Tibial nerve (tissue), 4 donors: ENCODE measurements around the gene LRSAM1. TPM values are rescaled to one million over a fixed set of nuclear protein-coding genes. Genes with fewer than 3 reads are reported as not detected.

Experiments
- DNase-seq, 2 donors: peaks; one replicate each; pipeline ENCODE4 v3.0.0-alpha.2; 2019; ENCODE audit warnings: low spot score in 2 of 2
- H3K27ac ChIP-seq, 4 donors: fragments of 200-600 bp; sonication (generic) in 3 of 4; one replicate each; pipeline ENCODE4 v1.5.1; 2017 to 2019; ENCODE audit warnings: mild to moderate bottlenecking in 1 of 4
- H3K27me3 ChIP-seq, 2 donors: fragments of 200-600 bp; sonication (generic) in 1 of 2; one replicate each; pipeline versions ENCODE4 v1.5.1 to v1.6.0; 2017 to 2019
- H3K36me3 ChIP-seq, 3 donors: fragments of 200-600 bp; sonication (generic); one replicate each; pipeline ENCODE4 v1.5.1; 2018 to 2019
- H3K4me1 ChIP-seq, 4 donors: fragments of 200-600 bp; sonication (generic) in 3 of 4; one replicate each; pipeline ENCODE4 v1.5.1; 2017 to 2019
- H3K4me3 ChIP-seq, 4 donors: fragments of 200-600 bp; sonication (generic) in 3 of 4; one replicate each; pipeline ENCODE4 v1.5.1; 2017 to 2019; ENCODE audit warnings: mild to moderate bottlenecking in 1 of 4, moderate library complexity in 1 of 4
- H3K9me3 ChIP-seq, 4 donors: fragments of 200-600 bp; sonication (generic) in 3 of 4; one replicate each; pipeline ENCODE4 v1.5.1; 2017 to 2019
- EP300 ChIP-seq, 2 donors: sonication (generic); formaldehyde crosslinking; IDR thresholded peaks; one replicate each; pipeline ENCODE4 v1.6.1; 2017; ENCODE audit warnings: antibody characterized with exemption in 2 of 2, mild to moderate bottlenecking in 1 of 2
- POLR2A ChIP-seq, 2 donors: fragments of 450-650 bp; IDR thresholded peaks; one replicate each; pipeline ENCODE4 v1.6.1; 2017; ENCODE audit warnings: antibody characterized with exemption in 2 of 2, mild to moderate bottlenecking in 2 of 2, moderate library complexity in 2 of 2
- WGBS, 2 donors: methylation state at CpG; one replicate each; pipeline ENCODE4 v1.1.5; 2018; 5-methylcytosine and 5-hydroxymethylcytosine counted together
- total RNA-seq, 4 donors: library from RNA; depleted of rRNA; stranded (reverse); fragments of >200 nt; gene quantifications; one replicate each; pipeline ENCODE4 v1.1.0, GENCODE V29; 2016
- TF ChIP-seq, protein P1 (sequence below), 5 experiments: fragments of 200-600 bp in 3 of 5; fragments of 450-650 bp in 2 of 5; sonication (generic) in 3 of 5; IDR thresholded peaks; one replicate each; pipeline ENCODE4 v1.5.1; 2016 to 2019; ENCODE audit warnings: antibody characterized with exemption in 5 of 5, mild to moderate bottlenecking in 3 of 5, moderate library complexity in 2 of 5

Gene LRSAM1
- total RNA-seq, 4 donors from 2014 or later: 18.8 to 44.1 (median 28.3) TPM

DNA sequence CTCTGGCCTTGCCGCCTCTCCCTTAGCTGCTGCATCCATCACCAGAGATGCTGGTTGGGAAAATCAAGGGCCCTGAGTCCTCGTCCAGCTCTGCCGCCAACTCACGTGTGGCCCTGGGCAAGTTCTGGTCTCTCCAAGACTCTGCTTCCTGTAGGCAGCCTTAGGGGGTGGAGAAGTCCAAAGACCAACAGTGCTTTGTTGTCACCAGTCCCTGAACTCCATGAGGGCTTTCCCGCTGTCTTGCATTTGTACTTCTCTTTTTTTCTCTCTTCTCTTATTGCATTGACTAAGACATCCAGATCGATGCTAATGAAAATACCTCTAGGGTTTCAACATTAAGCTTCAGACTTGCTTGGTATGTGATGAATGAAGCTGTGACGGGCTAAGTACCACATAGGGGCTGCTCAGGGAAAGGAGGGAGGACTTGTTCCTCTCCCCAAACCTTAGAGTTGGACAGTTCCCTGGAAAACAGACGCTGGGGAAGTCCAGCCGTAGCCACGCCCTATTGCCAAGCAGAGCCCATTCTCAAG lies 97.1 kb downstream of the LRSAM1 start:
- H3K9me3 ChIP-seq: no peaks in the 10 kb centered on the region
- DNase-seq: no peak
- 71 to 73% methylated on average over 10 of the region's 10 CpGs for WGBS, 2 donors
- H3K27ac ChIP-seq: peak overlapping the region in 2 of 4 donors; percentile 46 to 49
- no peak for TF ChIP-seq POLR2A (IDR thresholded peaks at IDR 0.05)
- no peak for TF ChIP-seq EP300 (IDR thresholded peaks at IDR 0.05)
- TF ChIP-seq, protein P1, sequence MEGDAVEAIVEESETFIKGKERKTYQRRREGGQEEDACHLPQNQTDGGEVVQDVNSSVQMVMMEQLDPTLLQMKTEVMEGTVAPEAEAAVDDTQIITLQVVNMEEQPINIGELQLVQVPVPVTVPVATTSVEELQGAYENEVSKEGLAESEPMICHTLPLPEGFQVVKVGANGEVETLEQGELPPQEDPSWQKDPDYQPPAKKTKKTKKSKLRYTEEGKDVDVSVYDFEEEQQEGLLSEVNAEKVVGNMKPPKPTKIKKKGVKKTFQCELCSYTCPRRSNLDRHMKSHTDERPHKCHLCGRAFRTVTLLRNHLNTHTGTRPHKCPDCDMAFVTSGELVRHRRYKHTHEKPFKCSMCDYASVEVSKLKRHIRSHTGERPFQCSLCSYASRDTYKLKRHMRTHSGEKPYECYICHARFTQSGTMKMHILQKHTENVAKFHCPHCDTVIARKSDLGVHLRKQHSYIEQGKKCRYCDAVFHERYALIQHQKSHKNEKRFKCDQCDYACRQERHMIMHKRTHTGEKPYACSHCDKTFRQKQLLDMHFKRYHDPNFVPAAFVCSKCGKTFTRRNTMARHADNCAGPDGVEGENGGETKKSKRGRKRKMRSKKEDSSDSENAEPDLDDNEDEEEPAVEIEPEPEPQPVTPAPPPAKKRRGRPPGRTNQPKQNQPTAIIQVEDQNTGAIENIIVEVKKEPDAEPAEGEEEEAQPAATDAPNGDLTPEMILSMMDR (IDR thresholded peaks at IDR 0.05): no peak
- H3K4me1 ChIP-seq: peaks cover 0 to 98% (median 83%) of the 10 kb centered on the region in 4 donors
- H3K4me3 ChIP-seq: no peak overlapping the region
- H3K27me3 ChIP-seq: no peaks in the 10 kb centered on the region
- H3K36me3 ChIP-seq: peaks cover 0 to 8% (median 0%) of the 10 kb centered on the region in 3 donors

DNA sequence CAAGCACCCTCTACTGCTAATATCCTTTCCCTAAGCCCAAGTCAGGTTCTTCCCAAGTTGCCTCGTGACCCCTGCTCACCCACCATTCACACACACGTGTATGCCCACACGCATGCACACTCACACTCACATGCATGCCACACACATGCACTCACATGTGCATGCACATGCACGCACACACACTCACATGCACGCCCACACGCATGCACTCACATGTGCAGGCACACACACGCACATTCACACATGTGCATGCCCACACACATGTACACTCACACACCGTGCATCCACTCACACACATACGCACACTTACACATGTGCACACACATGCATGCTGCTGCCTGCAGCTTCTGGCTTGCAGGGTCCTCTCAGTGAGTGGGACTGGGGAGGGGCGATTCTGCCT lies 97.9 kb downstream of the LRSAM1 start:
- TF ChIP-seq POLR2A (IDR thresholded peaks at IDR 0.05): no peak
- TF ChIP-seq, protein P1 (IDR thresholded peaks at IDR 0.05): no peak
- TF ChIP-seq EP300 (IDR thresholded peaks at IDR 0.05): no peak
- Histone ChIP-seq H3K4me1 (peaks cover 0 to 98% (median 82%) of the 10 kb centered on the region in 4 donors), H3K36me3 (peaks cover 0 to 8% (median 0%) of the 10 kb centered on the region in 3 donors), H3K4me3 (no peak overlapping the region), H3K9me3 (no peaks in the 10 kb centered on the region), H3K27me3 (no peaks in the 10 kb centered on the region), H3K27ac (peak overlapping the region in 1 of 4 donors; percentile 66)
- no peak for DNase-seq
- WGBS, 2 donors: 83 to 88% methylated on average over 10 of the region's 10 CpGs

DNA sequence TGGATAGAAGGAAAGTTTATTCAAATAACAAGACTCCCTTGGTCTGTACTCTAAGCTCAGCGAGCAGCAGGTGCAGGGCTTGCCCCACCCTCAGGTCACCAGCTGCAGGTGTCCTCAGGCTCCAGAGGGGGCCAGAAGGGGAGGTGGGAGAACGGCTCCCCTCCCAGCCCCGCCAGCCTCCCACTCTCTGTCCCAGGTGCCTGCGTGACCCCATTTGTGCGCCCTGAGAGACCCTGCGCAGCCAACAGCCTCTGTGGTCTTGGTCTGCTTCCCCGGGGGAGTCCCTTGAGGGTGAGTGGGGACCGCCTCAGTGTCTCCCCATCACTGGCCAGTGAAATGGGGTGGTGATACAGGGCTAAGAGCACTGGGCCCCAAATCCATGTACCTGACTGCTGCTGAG lies 98.4 kb downstream of the LRSAM1 start:
- no peak for DNase-seq

DNA sequence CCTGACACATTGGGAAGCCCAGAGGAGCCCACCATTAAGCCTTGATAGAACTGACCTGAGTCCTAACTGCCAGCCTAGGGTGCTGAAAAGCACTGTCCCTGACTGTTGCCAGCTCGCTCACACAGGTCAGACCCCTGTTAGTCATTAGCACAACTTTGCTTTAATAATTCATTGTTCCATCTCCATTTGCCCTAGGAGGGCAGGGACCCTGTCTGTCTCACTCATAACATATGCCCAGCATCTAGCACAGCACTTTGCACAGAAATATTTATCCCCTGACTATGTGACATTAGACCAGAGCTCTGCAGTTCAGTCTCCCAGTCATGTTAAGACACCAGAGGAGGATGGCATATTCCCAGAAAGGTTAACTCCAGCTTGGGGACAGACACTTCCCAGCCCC lies 99.0 kb downstream of the LRSAM1 start:
- Histone ChIP-seq H3K4me1 (peaks cover 0 to 98% (median 83%) of the 10 kb centered on the region in 4 donors), H3K27ac (peak overlapping the region in 3 of 4 donors; percentile 15 to 70 (median 66)), H3K9me3 (no peaks in the 10 kb centered on the region), H3K36me3 (peaks cover 0 to 8% (median 0%) of the 10 kb centered on the region in 3 donors), H3K4me3 (no peak overlapping the region), H3K27me3 (no peaks in the 10 kb centered on the region)
- TF ChIP-seq POLR2A (IDR thresholded peaks at IDR 0.05) (no peak), EP300 (IDR thresholded peaks at IDR 0.05) (no peak)
- TF ChIP-seq, protein P1 (IDR thresholded peaks at IDR 0.05): no peak
- no peak for DNase-seq
- WGBS, 2 donors: 44 to 83% methylated on average over 1 of the region's 1 CpG

More for the DNA sequence above, 98.4 kb downstream of the LRSAM1 start:
- no peak overlapping the region for H3K4me3 ChIP-seq
- WGBS, 2 donors: 81 to 84% methylated on average over 5 to 8 of the region's 8 CpGs
- H3K9me3 ChIP-seq: no peaks in the 10 kb centered on the region
- peaks cover 0 to 98% (median 83%) of the 10 kb centered on the region in 4 donors for H3K4me1 ChIP-seq
- peaks cover 0 to 8% (median 0%) of the 10 kb centered on the region in 3 donors for H3K36me3 ChIP-seq
- TF ChIP-seq EP300 (IDR thresholded peaks at IDR 0.05): no peak
- TF ChIP-seq, protein P1 (IDR thresholded peaks at IDR 0.05): no peak
- no peak for TF ChIP-seq POLR2A (IDR thresholded peaks at IDR 0.05)
- H3K27me3 ChIP-seq: no peaks in the 10 kb centered on the region
- peak overlapping the region in 2 of 4 donors; percentile 66 to 70 for H3K27ac ChIP-seq

DNA sequence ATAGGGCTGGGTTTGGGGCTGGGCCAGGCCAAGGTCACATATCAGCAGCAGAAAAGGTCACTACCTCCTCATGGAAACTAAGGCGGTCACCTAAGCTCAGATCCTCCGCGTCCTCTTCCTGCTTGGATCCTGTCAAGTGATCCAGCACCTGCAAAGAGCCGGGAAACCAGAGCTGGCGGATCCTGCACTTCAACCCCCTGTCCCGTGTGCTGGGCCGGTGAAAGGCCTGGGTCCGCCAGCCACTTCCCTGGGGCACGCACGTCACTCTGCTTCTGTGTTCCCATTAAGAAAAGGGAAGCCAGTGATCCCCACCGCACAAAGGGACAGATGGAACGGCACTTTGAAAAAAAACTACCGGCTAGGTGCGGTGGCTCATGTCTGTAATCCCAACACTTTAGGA lies 99.4 kb downstream of the LRSAM1 start:
- H3K36me3 ChIP-seq: peaks cover 0 to 8% (median 0%) of the 10 kb centered on the region in 3 donors
- TF ChIP-seq EP300 (IDR thresholded peaks at IDR 0.05) (peak in 1 of 2 donors; percentile 19), POLR2A (IDR thresholded peaks at IDR 0.05) (no peak)
- TF ChIP-seq, protein P1 (IDR thresholded peaks at IDR 0.05): no peak
- H3K27me3 ChIP-seq: no peaks in the 10 kb centered on the region
- 62 to 75% methylated on average over 14 of the region's 14 CpGs for WGBS, 2 donors
- peak overlapping the region in 3 of 4 donors; percentile 15 to 70 (median 66) for H3K27ac ChIP-seq
- peaks cover 0 to 98% (median 83%) of the 10 kb centered on the region in 4 donors for H3K4me1 ChIP-seq
- DNase-seq: no peak
- H3K9me3 ChIP-seq: no peaks in the 10 kb centered on the region
- H3K4me3 ChIP-seq: no peak overlapping the region
